Pancreas (tissue), 10 donors: ENCODE measurements around the gene OR4D11. TPM values are rescaled to one million over a fixed set of nuclear protein-coding genes. Genes with fewer than 3 reads are reported as not detected.

ENCODE experiments used
- ATAC-seq, 4 donors: fragments of 200-7000 bp; cut with Tn5 transposase; one replicate each; pipeline versions ENCODE4 v1.8.0 to v1.9.1; 2020; ENCODE audit warnings: mild to moderate bottlenecking in 4 of 4, moderate library complexity in 4 of 4
- DNase-seq, 6 donors: peaks; one replicate each; pipeline ENCODE4 v3.0.0-alpha.2; 2020
- FAIRE-seq: peaks from 2 replicates; lab custom pipeline; 2012; peaks lifted over from hg19 to GRCh38; lab: Jason Lieb, UNC
- H3K27ac ChIP-seq, 4 donors: fragments of 200-600 bp; sonication (generic); 1 replicate in 3 of 4; 2 replicates in 1 of 4; pipeline versions ENCODE4 v1.5.0 to v1.8.0; 2020
- H3K27me3 ChIP-seq, 4 donors: fragments of 200-600 bp; one replicate each; pipeline ENCODE4 v1.8.0; 2021
- H3K36me3 ChIP-seq, 3 donors: fragments of 200-600 bp; sonication (generic) in 1 of 3; one replicate each; pipeline versions ENCODE4 v1.5.0 to v1.8.0; 2020 to 2021
- H3K4me1 ChIP-seq, 3 donors: fragments of 200-600 bp; one replicate each; pipeline ENCODE4 v1.8.0; 2021
- H3K4me3 ChIP-seq, 4 donors: fragments of 200-600 bp; sonication (generic) in 2 of 4; one replicate each; pipeline versions ENCODE4 v1.5.0 to v1.8.0; 2020 to 2021
- H3K9me3 ChIP-seq, 4 donors: fragments of 200-600 bp; one replicate each; pipeline ENCODE4 v1.8.0; 2021
- CTCF ChIP-seq, 4 donors: fragments of 200-600 bp; sonication (generic) in 3 of 4; IDR thresholded peaks; one replicate each; pipeline versions ENCODE4 v1.5.0 to v1.8.0; 2021; ENCODE audit warnings: antibody characterized with exemption in 4 of 4
- WGBS, 2 donors: extraction: QIAGEN DNeasy Blood & Tissue Kit; methylation state at CpG; one replicate each; pipeline ENCODE4 v1.1.7; 2013; 5-methylcytosine and 5-hydroxymethylcytosine counted together
- intact Hi-C, 3 donors: fragments of 100-400 bp; cut with DNase I; formaldehyde crosslinking; loops; one replicate each; pipeline versions ENCODE4 v1.11.1 to v1.14.2; 2022
- polyA plus RNA-seq, 2 donors: library from polyadenylated mRNA; stranded (reverse); fragments of 200-250 nt; gene quantifications; one replicate each; pipeline ENCODE4 v1.2.3, GENCODE V29; 2013
- total RNA-seq, 6 donors: library from RNA; stranded (reverse); fragmentation: NEBNext Ultra II Directional in 4 of 6; extraction: Animal tissue kit (Norgen Biotek cat#: 25700) in 4 of 6; gene quantifications; one replicate each; pipeline versions ENCODE4 v1.2.1 to v1.2.4, GENCODE V29; 2021 to 2023
- donor health status: healthy with polysubstance abuse.
- donor health status: DM: no; HTN: no; CAD: no; lungs with moderate emphysema.
- donor health status: DM: no; HTN: no; CAD: no.
- donor health status: control.
- donor health status: control.
- donor health status: Bipolar disorder and iron deficiency.
- donor health status: DM: yes; HTN: yes; CAD: no.
- donor health status: DM: no; HTN: no; CAD: no.
- donor health status: DM: no; HTN: no; CAD: no.
- donor health status: DM: yes; HTN: yes; CAD: no.

The OR4D11 gene
- total and polyA plus RNA-seq, 8 donors = not detected

GRCh38 chr11:59475176-59475575, 28.2 kb upstream of the OR4D11 start:
- 62 to 65% methylated on average over 9 of the region's 9 CpGs for WGBS, 2 donors
- FAIRE-seq (no peak), ATAC-seq (no peak), DNase-seq (no peak)
- TF ChIP-seq CTCF (IDR thresholded peaks at IDR 0.05) = no peak
- no peaks in the 10 kb centered on the region for H3K36me3 ChIP-seq
- intact Hi-C loops = no loop called here
- H3K27me3 ChIP-seq = no peaks in the 10 kb centered on the region
- no peaks in the 10 kb centered on the region for H3K9me3 ChIP-seq
- no peaks in the 10 kb centered on the region for H3K4me1 ChIP-seq
- no peak overlapping the region for H3K27ac ChIP-seq
- no peak overlapping the region for H3K4me3 ChIP-seq

GRCh38 chr11:59479906-59480305, 23.5 kb upstream of the OR4D11 start:
- ATAC-seq = no peak
- FAIRE-seq = no peak
- no peaks in the 10 kb centered on the region for H3K36me3 ChIP-seq

GRCh38 chr11:59480359-59480758, 23.0 kb upstream of the OR4D11 start:
- no peaks in the 10 kb centered on the region for H3K9me3 ChIP-seq
- no peaks in the 10 kb centered on the region for H3K36me3 ChIP-seq
- FAIRE-seq (no peak), DNase-seq (no peak), ATAC-seq (no peak)
- 76 to 79% methylated on average over 3 of the region's 3 CpGs for WGBS, 2 donors
- TF ChIP-seq CTCF (IDR thresholded peaks at IDR 0.05) = no peak
- H3K27me3 ChIP-seq = no peaks in the 10 kb centered on the region
- peaks cover 0 to 4% (median 0%) of the 10 kb centered on the region in 3 donors for H3K4me1 ChIP-seq
- no peak overlapping the region for H3K4me3 ChIP-seq
- intact Hi-C loops = no loop called here
- H3K27ac ChIP-seq = no peak overlapping the region

More at GRCh38 chr11:59479906-59480305, 23.5 kb upstream of the OR4D11 start:
- Histone ChIP-seq H3K27me3 (no peaks in the 10 kb centered on the region), H3K27ac (no peak overlapping the region), H3K4me3 (no peak overlapping the region), H3K9me3 (no peaks in the 10 kb centered on the region), H3K4me1 (peaks cover 0 to 4% (median 0%) of the 10 kb centered on the region in 3 donors)
- DNase-seq = no peak
- TF ChIP-seq CTCF (IDR thresholded peaks at IDR 0.05) = no peak
- intact Hi-C loops = no loop called here

- 34 to 79% methylated on average over 1 of the region's 1 CpG for WGBS, 2 donors
- ATAC-seq = no peak
- Histone ChIP-seq H3K4me1 (no peaks in the 10 kb centered on the region), H3K27ac (no peak overlapping the region), H3K36me3 (no peaks in the 10 kb centered on the region), H3K27me3 (no peaks in the 10 kb centered on the region), H3K4me3 (no peak overlapping the region), H3K9me3 (no peaks in the 10 kb centered on the region)
- no peak for FAIRE-seq
- intact Hi-C loops = no loop called here
- DNase-seq = no peak
- no peak for TF ChIP-seq CTCF (IDR thresholded peaks at IDR 0.05)
These were observed 1.4 kb upstream of the OR4D11 start for GRCh38 chr11:59501931-59502330.

GRCh38 chr11:59510941-59511589, 7.7 kb downstream of the OR4D11 start, which contains the start of gene OR4D9:
Gene OR4D9 (plus strand): TSS chr11:59511539. CDS start chr11:59514913, 3,374 bp downstream.
- 36 to 58% methylated on average over 2 of the region's 2 CpGs for whole genome bisulfite sequencing, 2 donors
- H3K4me1 ChIP-seq = no peaks in the 10 kb centered on the region
- FAIRE-seq (no peak), ATAC-seq (peak in 2 of 4 donors; percentile 34 to 43), DNase-seq (no peak)
- intact Hi-C loops = no loop called here
- no peak within 1 kb of the TSS for H3K27ac ChIP-seq
- H3K9me3 ChIP-seq = no peaks in the 10 kb centered on the region
- TF ChIP-seq CTCF (IDR thresholded peaks at IDR 0.05) = no peak
- no peak within 1 kb of the TSS for H3K4me3 ChIP-seq
- no peaks in the 10 kb centered on the region for H3K36me3 ChIP-seq
- no peaks in the 10 kb centered on the region for H3K27me3 ChIP-seq
